H1 (cell line): ENCODE measurements around the gene RIMS1. TPM values are rescaled to one million over a fixed set of nuclear protein-coding genes. Genes with fewer than 3 reads are reported as not detected.

Experiments used
- CTCF ChIA-PET: fragments of 300-600 bp; sonication (Branson Sonifier 250); formaldehyde crosslinking; loops from one replicate; lab custom pipeline; 2021; ENCODE audit not compliant: partially characterized antibody; lab: Charles Lee
- POLR2A ChIA-PET: fragments of 300-600 bp; sonication (Branson Sonifier 250); formaldehyde crosslinking; loops from one replicate; lab custom pipeline; 2021; ENCODE audit warnings: inconsistent platforms; ENCODE audit not compliant: partially characterized antibody; lab: Charles Lee
- DNase-seq, 2 experiments: peaks; one replicate each; pipeline versions ENCODE4 v3.0.0 to v3.0.0-alpha.2; 2010 to 2022; ENCODE audit warnings: low spot score in 2 of 2, low read depth in 1 of 2, mixed read lengths in 1 of 2
- FAIRE-seq: peaks from 2 replicates; lab custom pipeline; 2011; peaks lifted over from hg19 to GRCh38; lab: Jason Lieb, UNC
- H2AFZ ChIP-seq: 2 replicates; pipeline ENCODE4 v1.8.1; 2012; ENCODE audit warnings: low read length, inconsistent platforms
- H2AK5ac ChIP-seq: 2 replicates; pipeline ENCODE4 v1.6.1; 2013; ENCODE audit warnings: low read depth, low read length
- H2BK120ac ChIP-seq: replicated peaks from 2 replicates; pipeline ENCODE3; 2013; ENCODE audit warnings: low read depth, low read length, inconsistent platforms
- H2BK12ac ChIP-seq: 2 replicates; pipeline ENCODE4 v1.6.1; 2013; ENCODE audit warnings: low read depth, low read length
- H2BK15ac ChIP-seq: 2 replicates; pipeline ENCODE4 v1.6.1; 2013; ENCODE audit warnings: low read length
- H2BK20ac ChIP-seq: 2 replicates; pipeline ENCODE4 v1.6.1; 2013; ENCODE audit warnings: low read length
- H2BK5ac ChIP-seq: 2 replicates; pipeline ENCODE4 v1.6.1; 2013; ENCODE audit warnings: low read depth, low read length
- H3K14ac ChIP-seq: 2 replicates; pipeline ENCODE4 v1.6.1; 2013; ENCODE audit warnings: inconsistent platforms; ENCODE audit not compliant: insufficient read length
- H3K18ac ChIP-seq: 2 replicates; pipeline ENCODE4 v1.6.1; 2013; ENCODE audit warnings: low read length; ENCODE audit errors: extremely low read depth
- H3K23ac ChIP-seq: 2 replicates; pipeline ENCODE4 v1.6.1; 2013; ENCODE audit warnings: inconsistent platforms; ENCODE audit not compliant: insufficient read length
- H3K23me2 ChIP-seq: 2 replicates; pipeline ENCODE4 v1.6.1; 2013; ENCODE audit warnings: low read depth, low read length
- H3K27ac ChIP-seq: 2 replicates; pipeline ENCODE4 v1.6.1; 2011; ENCODE audit warnings: low read depth, low read length, inconsistent platforms
- H3K27me3 ChIP-seq, 4 experiments: replicated peaks in 1 of 4; 1 replicate in 1 of 4; 2 replicates in 3 of 4; pipeline versions ENCODE4 v1.6.1 to v1.8.1; 2011 to 2013; ENCODE audit warnings: low read length in 3 of 4, mild to moderate bottlenecking in 3 of 4, inconsistent platforms in 2 of 4, mixed read lengths in 2 of 4, moderate library complexity in 1 of 4; ENCODE audit not compliant: control insufficient read depth in 3 of 4, insufficient read depth in 3 of 4; ENCODE audit errors: extremely low read depth in 1 of 4
- H3K36me3 ChIP-seq, 4 experiments: 2 replicates each; pipeline versions ENCODE4 v1.6.1 to v1.8.1; 2011 to 2013; ENCODE audit warnings: mild to moderate bottlenecking in 4 of 4, low read length in 3 of 4, moderate library complexity in 2 of 4, control low read depth in 1 of 4, inconsistent platforms in 1 of 4; ENCODE audit not compliant: insufficient read depth in 4 of 4, control insufficient read depth in 2 of 4
- H3K4ac ChIP-seq: replicated peaks from 2 replicates; pipeline ENCODE3; 2013; ENCODE audit warnings: low read length, low read depth, mixed read lengths, inconsistent platforms; ENCODE audit not compliant: insufficient read length
- H3K4me1 ChIP-seq, 4 experiments: replicated peaks in 1 of 4; 1 replicate in 1 of 4; 2 replicates in 3 of 4; pipeline versions ENCODE4 v1.6.1 to v1.8.1; 2011 to 2013; ENCODE audit warnings: low read length in 3 of 4, inconsistent platforms in 2 of 4, mixed read lengths in 1 of 4; ENCODE audit not compliant: insufficient read depth in 4 of 4, control insufficient read depth in 3 of 4
- H3K4me2 ChIP-seq, 2 experiments: 2 replicates each; pipeline versions ENCODE4 v1.6.1 to v1.8.1; 2011 to 2013; ENCODE audit warnings: low read depth in 2 of 2, low read length in 2 of 2, control low read depth in 1 of 2, inconsistent platforms in 1 of 2, mild to moderate bottlenecking in 1 of 2; ENCODE audit not compliant: insufficient read depth in 1 of 2
- H3K4me3 ChIP-seq, 4 experiments: fragments of 200-600, 300-600 bp in 1 of 4; sonication (generic), shearing (Covaris generic), sonication (Bioruptor Twin) in 1 of 4; 2 replicates each; pipeline versions ENCODE4 v1.5.1 to v1.8.1; 2011 to 2016; ENCODE audit warnings: low read length in 4 of 4, low read depth in 3 of 4, control low read depth in 2 of 4, inconsistent platforms in 2 of 4, mild to moderate bottlenecking in 2 of 4, mixed read lengths in 1 of 4, moderate library complexity in 1 of 4; ENCODE audit not compliant: insufficient read depth in 2 of 4; ENCODE audit errors: extremely low read depth in 1 of 4
- H3K56ac ChIP-seq: replicated peaks from 2 replicates; pipeline ENCODE3; 2013; ENCODE audit warnings: low read depth, mild to moderate bottlenecking, mixed read lengths, low read length, inconsistent platforms; ENCODE audit not compliant: insufficient read length
- H3K79me1 ChIP-seq: 2 replicates; pipeline ENCODE4 v1.6.1; 2013; ENCODE audit warnings: low read depth, low read length, control low read depth
- H3K79me2 ChIP-seq, 2 experiments: 2 replicates each; pipeline versions ENCODE4 v1.6.1 to v1.8.1; 2012 to 2013; ENCODE audit warnings: low read length in 2 of 2, mild to moderate bottlenecking in 2 of 2, inconsistent platforms in 1 of 2; ENCODE audit not compliant: insufficient read depth in 2 of 2, control insufficient read depth in 1 of 2
- H3K9ac ChIP-seq, 4 experiments: replicated peaks in 1 of 4; 1 replicate in 1 of 4; 2 replicates in 3 of 4; pipeline versions ENCODE4 v1.6.1 to v1.8.1; 2011 to 2013; ENCODE audit warnings: low read depth in 3 of 4, low read length in 3 of 4, control low read depth in 2 of 4, mild to moderate bottlenecking in 2 of 4, moderate library complexity in 2 of 4, inconsistent platforms in 1 of 4; ENCODE audit errors: extremely low read depth in 1 of 4
- H3K9me3 ChIP-seq, 2 experiments: 2 replicates each; pipeline versions ENCODE4 v1.6.1 to v1.8.1; 2012 to 2013; ENCODE audit warnings: mild to moderate bottlenecking in 2 of 2, moderate library complexity in 2 of 2, control low read depth in 1 of 2, inconsistent platforms in 1 of 2, low read depth in 1 of 2, low read length in 1 of 2, mixed read lengths in 1 of 2; ENCODE audit not compliant: insufficient read depth in 2 of 2
- H4K20me1 ChIP-seq, 2 experiments: replicated peaks in 1 of 2; 2 replicates each; pipeline versions ENCODE3 to v1.8.1; 2011 to 2013; ENCODE audit warnings: inconsistent platforms in 2 of 2, low read length in 2 of 2, mild to moderate bottlenecking in 1 of 2; ENCODE audit not compliant: insufficient read depth in 2 of 2, control insufficient read depth in 1 of 2
- H4K5ac ChIP-seq: 2 replicates; pipeline ENCODE4 v1.6.1; 2013; ENCODE audit warnings: low read length, low read depth, mixed read lengths, inconsistent platforms; ENCODE audit not compliant: insufficient read length
- H4K8ac ChIP-seq: 2 replicates; pipeline ENCODE4 v1.8.0; 2013; ENCODE audit warnings: mild to moderate bottlenecking, moderate library complexity, low read length, inconsistent platforms; ENCODE audit not compliant: insufficient read depth; ENCODE audit errors: extremely low read depth
- H4K91ac ChIP-seq: replicated peaks from 2 replicates; pipeline ENCODE3; 2013; ENCODE audit warnings: low read length, mixed read lengths, inconsistent platforms; ENCODE audit not compliant: insufficient read length
- BCL11A ChIP-seq, 2 experiments: IDR thresholded peaks; one replicate each; pipeline ENCODE4 v1.6.1; 2011; ENCODE audit warnings: low read depth in 2 of 2, low read length in 2 of 2, mild to moderate bottlenecking in 2 of 2
- CBX5 ChIP-seq: fragments of 300-800, 300-1000 bp; sonication (generic); IDR thresholded peaks from 2 replicates; pipeline ENCODE4 v1.7.1; 2016; ENCODE audit warnings: antibody characterized with exemption, low read length, low read depth
- KDM4A ChIP-seq: IDR thresholded peaks from one replicate; pipeline ENCODE4 v1.7.1; 2012; ENCODE audit warnings: low read depth, mild to moderate bottlenecking, moderate library complexity, low read length, inconsistent platforms; ENCODE audit not compliant: severe bottlenecking
- TAF1 ChIP-seq: IDR thresholded peaks from 2 replicates; pipeline ENCODE4 v1.6.1; 2011; ENCODE audit warnings: mild to moderate bottlenecking, low read depth, low read length
- YY1 ChIP-seq: IDR thresholded peaks from 2 replicates; pipeline ENCODE4 v1.6.1; 2011; ENCODE audit warnings: low read depth, mild to moderate bottlenecking, low read length
- ZNF274 ChIP-seq: IDR thresholded peaks from 2 replicates; pipeline ENCODE4 v1.7.0; 2012; ENCODE audit warnings: low read length, borderline replicate concordance; ENCODE audit errors: extremely low read depth
- WGBS, 2 experiments: shearing (Covaris generic) in 1 of 2; methylation state at CpG; one replicate each; pipeline versions ENCODE4 v1.1.6 to v1.1.7; 2013 to 2015; ENCODE audit warnings: low lambda C conversion rate in 2 of 2, mixed read lengths in 2 of 2, inconsistent platforms in 1 of 2, low coverage in 1 of 2, missing lambda C conversion rate in 1 of 2; ENCODE audit not compliant: insufficient replicate concordance in 2 of 2, insufficient coverage in 1 of 2, insufficient read length in 1 of 2; ENCODE audit errors: extremely low coverage in 1 of 2, missing lambda C conversion rate in 1 of 2; 5-methylcytosine and 5-hydroxymethylcytosine counted together
- polyA plus RNA-seq, 7 experiments: library from polyadenylated mRNA; depleted of rRNA in 3 of 7; stranded (reverse) in 5 of 7; unstranded in 2 of 7; fragments of >200 nt in 5 of 7; fragments of 200-250 nt in 2 of 7; gene quantifications; 1 replicate in 5 of 7; 2 replicates in 1 of 7; 4 replicates in 1 of 7; pipeline versions ENCODE4 v1.2.1 to v1.2.3, GENCODE V29; 2011 to 2013; ENCODE audit warnings: missing spikeins in 2 of 7, mixed read lengths in 2 of 7
- total RNA-seq: library from RNA; stranded (reverse); fragmentation: NEBNext Ultra II Directional; extraction: Animal tissue kit (Norgen Biotek cat#: 25700); gene quantifications from 2 replicates; pipeline ENCODE4 v1.2.1, GENCODE V29; 2021

The RIMS1 gene
- total and polyA plus RNA-seq, 2 of the 8 experiments (the other 6 are each of a cell fraction or from before 2014, with no cell fraction given): 0.63 to 2.3 TPM

- Histone ChIP-seq H2BK20ac (no peak overlapping the region), H3K14ac (no peak overlapping the region), H2AK5ac (no peak overlapping the region), H3K23me2 (no peaks in the 10 kb centered on the region), H3K79me1 (no peaks in the 10 kb centered on the region), H2AFZ (no peak overlapping the region), H3K9me3 (no peaks in the 10 kb centered on the region), H3K23ac (no peak overlapping the region), H2BK15ac (no peak overlapping the region), H3K36me3 (no peaks in the 10 kb centered on the region)
- 7% methylated on average over 1 of the region's 1 CpG; no CpG with 5 or more reads in 1 of the 2 experiments for WGBS, 2 experiments
- POLR2A ChIA-PET: no interaction called here
- TF ChIP-seq CBX5 (no peak), ZNF274 (no peak), TAF1 (no peak), BCL11A (IDR thresholded peaks at IDR 0.05; ENCODE audit: low read depth in 2 of 2, low read length in 2 of 2) (no peak), YY1 (no peak), KDM4A (no peak)
- TF ChIP-seq, all 59 proteins: peak for 0
- no peak overlapping the region for H2BK5ac ChIP-seq
- no peak overlapping the region for H3K56ac ChIP-seq
- FAIRE-seq (no peak), DNase-seq (no peak)
- no peaks in the 10 kb centered on the region for H3K27me3 ChIP-seq
- no peak overlapping the region for H4K5ac ChIP-seq
- H4K8ac ChIP-seq: no peak overlapping the region
- no peak overlapping the region for H3K4ac ChIP-seq
- no peak overlapping the region for H2BK120ac ChIP-seq
- CTCF ChIA-PET: no interaction called here
- H3K4me2 ChIP-seq: no peak overlapping the region
- no peak overlapping the region for H4K91ac ChIP-seq
- H3K4me3 ChIP-seq: no peak overlapping the region
- H3K79me2 ChIP-seq: no peaks in the 10 kb centered on the region
- no peak overlapping the region for H3K18ac ChIP-seq
- no peak overlapping the region for H3K27ac ChIP-seq
- H3K9ac ChIP-seq: no peak overlapping the region
- H2BK12ac ChIP-seq: no peak overlapping the region
- H3K4me1 ChIP-seq: peaks cover 0 to 2% (median 0%) of the 10 kb centered on the region in 4 experiments; a peak in 1 of 7 replicates
- no peaks in the 10 kb centered on the region for H4K20me1 ChIP-seq
Observed at GRCh38 chr6:72238021-72238420, 351.7 kb downstream of the RIMS1 start.
